ENCODE measurements around the gene ANKRD6.

GRCh38 chr6:89402776-89403175 lies 30.2 kb upstream of the ANKRD6 start:
- TF ChIP-seq POLR2A (IDR thresholded peaks at IDR 0.05) = no peak
- no peak for TF ChIP-seq CTCF (IDR thresholded peaks at IDR 0.05)
